Neural cell (in vitro differentiated cells): Measurements from ENCODE around the gene OR2H2. TPM values are rescaled to one million over a fixed set of nuclear protein-coding genes. Genes with fewer than 3 reads are reported as not detected.

Experiments used
- H2AFZ ChIP-seq: fragments of 200-600, 300-800 bp; sonication (generic), shearing (Covaris generic); 2 replicates; pipeline ENCODE4 v1.6.0; 2014; ENCODE audit warnings: low read depth, mild to moderate bottlenecking, antibody characterized with exemption, low read length, moderate library complexity
- H3F3A ChIP-seq: fragments of 200-600 bp; shearing (Covaris generic); 2 replicates; pipeline ENCODE4 v1.6.1; 2016; ENCODE audit warnings: mild to moderate bottlenecking, moderate library complexity, mixed read lengths, antibody characterized with exemption, low read length; ENCODE audit not compliant: insufficient read depth, poor library complexity, severe bottlenecking
- H3K27ac ChIP-seq: fragments of 200-600, 300-800 bp; sonication (generic), shearing (Covaris generic); 2 replicates; pipeline ENCODE4 v1.5.1; 2014; ENCODE audit warnings: mild to moderate bottlenecking, low read length, moderate library complexity
- H3K27me3 ChIP-seq: fragments of 300-800, 200-600 bp; sonication (generic), shearing (Covaris generic); 2 replicates; pipeline ENCODE4 v1.6.0; 2014; ENCODE audit warnings: mild to moderate bottlenecking, low read depth, low read length, moderate library complexity; ENCODE audit not compliant: insufficient read depth
- H3K36me3 ChIP-seq: fragments of 300-800, 200-600 bp; sonication (generic), shearing (Covaris generic); 2 replicates; pipeline ENCODE4 v1.5.1; 2014; ENCODE audit warnings: mild to moderate bottlenecking, antibody characterized with exemption, low read length, moderate library complexity; ENCODE audit not compliant: insufficient read depth
- H3K4me2 ChIP-seq: fragments of 300-800, 200-600 bp; sonication (generic), shearing (Covaris generic); 2 replicates; pipeline ENCODE4 v1.6.0; 2014; ENCODE audit warnings: mild to moderate bottlenecking, low read length
- H3K4me3 ChIP-seq: fragments of 300-800, 200-600 bp; sonication (generic), shearing (Covaris generic); 2 replicates; pipeline ENCODE4 v1.5.1; 2014; ENCODE audit warnings: mild to moderate bottlenecking, low read length, moderate library complexity
- H3K79me2 ChIP-seq: fragments of 200-600 bp; shearing (Covaris generic); replicated peaks from 2 replicates; pipeline ENCODE4 v1.6.0; 2014; ENCODE audit warnings: mild to moderate bottlenecking, low read length, moderate library complexity; ENCODE audit not compliant: insufficient read depth
- H3K9ac ChIP-seq: fragments of 300-800, 200-600 bp; sonication (generic), shearing (Covaris generic); 2 replicates; pipeline ENCODE4 v1.6.1; 2016; ENCODE audit warnings: mild to moderate bottlenecking, low read length, mixed read lengths
- H3K9me2 ChIP-seq: fragments of 200-600 bp; shearing (Covaris generic); 2 replicates; pipeline ENCODE4 v1.6.1; 2016; ENCODE audit warnings: mild to moderate bottlenecking, low read length, mixed read lengths; ENCODE audit not compliant: insufficient read depth
- H3K9me3 ChIP-seq: fragments of 200-600, 300-800 bp; sonication (generic), shearing (Covaris generic); 2 replicates; pipeline ENCODE4 v1.6.1; 2016; ENCODE audit warnings: mild to moderate bottlenecking, mixed run types, low read length, moderate library complexity, mixed read lengths
- H4K20me1 ChIP-seq: fragments of 200-600 bp; shearing (Covaris generic); 2 replicates; pipeline ENCODE4 v1.6.1; 2016; ENCODE audit warnings: mild to moderate bottlenecking, mixed run types; ENCODE audit not compliant: insufficient read depth
- CTCF ChIP-seq: fragments of 450-650 bp; IDR thresholded peaks from 2 replicates; pipeline ENCODE4 v1.5.1; 2014; ENCODE audit warnings: antibody characterized with exemption, mild to moderate bottlenecking, moderate library complexity; ENCODE audit not compliant: poor library complexity, severe bottlenecking
- EP300 ChIP-seq: fragments of 450-650 bp; conservative IDR thresholded peaks from 2 replicates; pipeline ENCODE4 v1.6.1; 2014; ENCODE audit warnings: antibody characterized with exemption, mild to moderate bottlenecking, moderate library complexity; ENCODE audit not compliant: poor library complexity, severe bottlenecking
- EZH2 ChIP-seq: fragments of 200-600, 300-800 bp; shearing (Covaris generic), sonication (generic); IDR thresholded peaks from 2 replicates; pipeline ENCODE4 v1.6.1; 2014; ENCODE audit warnings: antibody characterized with exemption, low read length, borderline replicate concordance, mild to moderate bottlenecking; ENCODE audit not compliant: insufficient read depth, poor library complexity, severe bottlenecking
- MXI1 ChIP-seq: fragments of 450-650 bp; conservative IDR thresholded peaks from 2 replicates; pipeline ENCODE4 v1.6.1; 2014; ENCODE audit warnings: antibody characterized with exemption, mild to moderate bottlenecking; ENCODE audit not compliant: poor library complexity, severe bottlenecking
- POLR2AphosphoS5 ChIP-seq: IDR thresholded peaks from 2 replicates; pipeline ENCODE4 v1.6.1; 2012
- RAD21 ChIP-seq: fragments of 450-650 bp; conservative IDR thresholded peaks from 2 replicates; pipeline ENCODE4 v1.6.1; 2014; ENCODE audit warnings: antibody characterized with exemption, mild to moderate bottlenecking, moderate library complexity
- REST ChIP-seq: IDR thresholded peaks from 2 replicates; pipeline ENCODE4 v1.6.1; 2012; ENCODE audit warnings: borderline replicate concordance
- SMC3 ChIP-seq: fragments of 450-650 bp; conservative IDR thresholded peaks from 2 replicates; pipeline ENCODE4 v1.6.1; 2014; ENCODE audit warnings: antibody characterized with exemption, mild to moderate bottlenecking, moderate library complexity; ENCODE audit not compliant: poor library complexity
- TAF1 ChIP-seq: IDR thresholded peaks from 2 replicates; pipeline ENCODE4 v1.6.1; 2012; ENCODE audit warnings: low read depth
- polyA plus RNA-seq: library from polyadenylated mRNA; depleted of rRNA; stranded (reverse); fragments of >200 nt; gene quantifications from 2 replicates; pipeline ENCODE4 v1.2.3, GENCODE V29; 2014

Gene OR2H2
- polyA plus RNA-seq, 1 donor from 2014 or later, result not detected

GRCh38 chr6:29603456-29603855 is 18.5 kb downstream of the OR2H2 start:
- Histone ChIP-seq H3K27ac (peak overlapping the region; percentile 63), H3K9me3 (no peaks in the 10 kb centered on the region), H4K20me1 (no peaks in the 10 kb centered on the region), H3K9ac (peak overlapping the region; percentile 37), H3K27me3 (no peaks in the 10 kb centered on the region), H3K36me3 (peaks cover 37% of the 10 kb centered on the region), H2AFZ (no peak overlapping the region), H3K79me2 (no peaks in the 10 kb centered on the region), H3F3A (no peaks in the 10 kb centered on the region), H3K4me3 (peak overlapping the region; percentile 45), H3K9me2 (no peaks in the 10 kb centered on the region), H3K4me2 (peak overlapping the region; percentile 9)
- TF ChIP-seq TAF1 (no peak), RAD21 (no peak), EP300 (no peak), MXI1 (no peak), SMC3 (no peak), REST (no peak), EZH2 (no peak), POLR2AphosphoS5 (no peak), CTCF (no peak)

GRCh38 chr6:29603930-29604329 is 19.0 kb downstream of the OR2H2 start:
- no peaks in the 10 kb centered on the region for H3K9me3 ChIP-seq
- peak overlapping the region; percentile 0 for H3K9ac ChIP-seq
- no peaks in the 10 kb centered on the region for H3K9me2 ChIP-seq
- no peaks in the 10 kb centered on the region for H3K79me2 ChIP-seq
- no peak overlapping the region for H3K4me3 ChIP-seq
- TF ChIP-seq POLR2AphosphoS5 (no peak), RAD21 (no peak), CTCF (no peak)
- no peaks in the 10 kb centered on the region for H4K20me1 ChIP-seq
- H3K36me3 ChIP-seq, result peaks cover 37% of the 10 kb centered on the region
- H2AFZ ChIP-seq, result no peak overlapping the region
- no peak overlapping the region for H3K4me2 ChIP-seq
- H3K27ac ChIP-seq, result peak overlapping the region; percentile 63
- H3F3A ChIP-seq, result no peaks in the 10 kb centered on the region
- H3K27me3 ChIP-seq, result no peaks in the 10 kb centered on the region
